GM12878 (cell line): ENCODE results near the gene SYT14. TPM values are rescaled to one million over a fixed set of nuclear protein-coding genes. Genes with fewer than 3 reads are reported as not detected.
"Not testable (repeated sequence)": the region's sequence is repeated elsewhere in the genome, so short reads cannot be mapped to it uniquely, and the experiment has no call there.

ENCODE experiments used
- ATAC-seq: fragments of 200-7000 bp; cut with Tn5 transposase; 3 replicates; pipeline ENCODE4 v1.9.1; 2020; ENCODE audit warnings: mild to moderate bottlenecking, moderate library complexity
- BruUV-seq: library from RNA; stranded (reverse); fragments of 400-500 nt; replicated peaks from 2 replicates; lab custom pipeline; 2021; lab: Mats Ljungman, UMichigan
- CTCF ChIA-PET: fragments of 300-600 bp; sonication (Branson Sonifier 250); formaldehyde crosslinking; extraction: SDS; loops from one replicate; lab custom pipeline; 2021; ENCODE audit warnings: inconsistent platforms; lab: Yijun Ruan, JAX
- POLR2A ChIA-PET: fragments of 350-600 bp; formaldehyde crosslinking; extraction: SDS; loops from one replicate; lab custom pipeline; 2021; ENCODE audit warnings: inconsistent platforms; lab: Charles Lee
- RAD21 ChIA-PET: fragments of 300-600 bp; sonication (Branson Sonifier 250); formaldehyde crosslinking; loops from one replicate; lab custom pipeline; 2023; ENCODE audit warnings: antibody characterized with exemption; ENCODE audit not compliant: unreplicated experiment; lab: Charles Lee
- SMC1A ChIA-PET: fragments of 300-600 bp; sonication (Branson Sonifier 250); formaldehyde crosslinking; loops from one replicate; lab custom pipeline; 2023; ENCODE audit not compliant: unreplicated experiment, uncharacterized antibody; lab: Charles Lee
- DNase-seq: peaks from one replicate; pipeline ENCODE4 v3.0.0-alpha.2; 2011; ENCODE audit warnings: low read depth, low spot score
- FAIRE-seq: peaks from 3 replicates; lab custom pipeline; 2011; peaks lifted over from hg19 to GRCh38; lab: Jason Lieb, UNC
- H2AFZ ChIP-seq: 2 replicates; pipeline ENCODE4 v1.6.0; 2011; ENCODE audit warnings: low read depth, low read length, control low read depth; ENCODE audit not compliant: control insufficient read depth
- H3K27ac ChIP-seq: 2 replicates; pipeline ENCODE4 v1.5.1; 2011; ENCODE audit warnings: control low read depth; ENCODE audit not compliant: control insufficient read depth, insufficient read depth
- H3K27me3 ChIP-seq, 2 experiments: replicated peaks in 1 of 2; 2 replicates each; pipeline versions ENCODE4 v1.6.0 to v1.6.1; 2011; ENCODE audit warnings: low read length in 1 of 2; ENCODE audit not compliant: control insufficient read depth in 2 of 2, insufficient read depth in 2 of 2
- H3K36me3 ChIP-seq, 2 experiments: 2 replicates each; pipeline ENCODE4 v1.5.1; 2011; ENCODE audit warnings: low read length in 1 of 2; ENCODE audit not compliant: control insufficient read depth in 2 of 2, insufficient read depth in 2 of 2
- H3K4me1 ChIP-seq: 2 replicates; pipeline ENCODE4 v1.6.1; 2011; ENCODE audit warnings: mild to moderate bottlenecking, low read length, moderate library complexity, mixed read lengths; ENCODE audit not compliant: control insufficient read depth, insufficient read depth
- H3K4me2 ChIP-seq: 2 replicates; pipeline ENCODE4 v1.6.0; 2011; ENCODE audit warnings: control low read depth; ENCODE audit not compliant: control insufficient read depth, insufficient read depth
- H3K4me3 ChIP-seq: fragments of 200-600 bp; sonication (generic); 2 replicates; pipeline ENCODE4 v1.5.1; 2016
- H3K79me2 ChIP-seq: 2 replicates; pipeline ENCODE4 v1.6.0; 2011; ENCODE audit warnings: low read length; ENCODE audit not compliant: control insufficient read depth, insufficient read depth
- H3K9ac ChIP-seq: 2 replicates; pipeline ENCODE4 v1.8.0; 2011; ENCODE audit warnings: low read length, control low read depth, mixed read lengths; ENCODE audit not compliant: control insufficient read depth, insufficient read depth
- H3K9me3 ChIP-seq: replicated peaks from 3 replicates; pipeline ENCODE4 v1.5.1; 2011; ENCODE audit warnings: mild to moderate bottlenecking, low read length; ENCODE audit not compliant: control insufficient read depth, insufficient read depth
- H4K20me1 ChIP-seq: 2 replicates; pipeline ENCODE4 v1.6.0; 2011; ENCODE audit not compliant: control insufficient read depth, insufficient read depth
- ASH2L ChIP-seq: fragments of 300-600, 200-600 bp; sonication (generic); IDR thresholded peaks from 2 replicates; pipeline ENCODE4 v1.6.1; 2017; ENCODE audit warnings: low read depth, mild to moderate bottlenecking, borderline replicate concordance
- CBX5 ChIP-seq: sonication (generic); IDR thresholded peaks from 2 replicates; pipeline ENCODE4 v1.6.1; 2016; ENCODE audit warnings: low read depth, moderate library complexity, mild to moderate bottlenecking, inconsistent platforms
- CHD1 ChIP-seq: IDR thresholded peaks from 2 replicates; pipeline ENCODE4 v1.6.1; 2012; ENCODE audit warnings: low read depth, low read length, improper control_type of control experiment
- CHD4 ChIP-seq: fragments of 200-600 bp; sonication (generic); IDR thresholded peaks from 2 replicates; pipeline ENCODE4 v1.6.1; 2016; ENCODE audit warnings: mild to moderate bottlenecking
- DPF2 ChIP-seq: fragments of 450-650 bp; IDR thresholded peaks from 2 replicates; pipeline ENCODE4 v1.6.1; 2017; ENCODE audit warnings: mild to moderate bottlenecking
- ETV6 ChIP-seq, 2 experiments: fragments of 450-650 bp in 1 of 2; IDR thresholded peaks in 1 of 2; conservative IDR thresholded peaks in 1 of 2; 2 replicates each; pipeline ENCODE4 v1.6.1; 2014; ENCODE audit warnings: antibody characterized with exemption in 1 of 2, borderline replicate concordance in 1 of 2, low read depth in 1 of 2, mild to moderate bottlenecking in 1 of 2, moderate library complexity in 1 of 2
- EZH2 ChIP-seq: IDR thresholded peaks from 2 replicates; pipeline ENCODE4 v1.6.1; 2012; ENCODE audit warnings: low read depth, mild to moderate bottlenecking, control low read depth, inconsistent platforms, low read length, borderline replicate concordance; ENCODE audit not compliant: control insufficient read depth
- MTA3 ChIP-seq: IDR thresholded peaks from 2 replicates; pipeline ENCODE4 v1.6.1; 2012; ENCODE audit warnings: low read length, inconsistent platforms, borderline replicate concordance
- RUNX3 ChIP-seq: IDR thresholded peaks from 2 replicates; pipeline ENCODE4 v1.6.1; 2012; ENCODE audit warnings: low read length, inconsistent platforms
- SUZ12 ChIP-seq: fragments of 200-600 bp; sonication (generic); IDR thresholded peaks from one replicate; pipeline ENCODE4 v1.6.1; 2018; ENCODE audit warnings: antibody characterized with exemption, mild to moderate bottlenecking; ENCODE audit not compliant: unreplicated experiment
- YBX1 ChIP-seq: fragments of 450-650 bp; IDR thresholded peaks from 2 replicates; pipeline ENCODE4 v1.6.1; 2016; ENCODE audit warnings: antibody characterized with exemption
- ZSCAN29 ChIP-seq: fragments of 450-650 bp; IDR thresholded peaks from 2 replicates; pipeline ENCODE4 v1.6.1; 2017; ENCODE audit warnings: mild to moderate bottlenecking, moderate library complexity
- WGBS: methylation state at CpG from one replicate; pipeline ENCODE4 v1.1.6; 2016; ENCODE audit warnings: low lambda C conversion rate; ENCODE audit not compliant: insufficient replicate concordance, insufficient coverage; ENCODE audit errors: missing lambda C conversion rate; 5-methylcytosine and 5-hydroxymethylcytosine counted together
- in situ Hi-C: fragments of 300-500 bp; cut with MboI; formaldehyde crosslinking; loops from 9 replicates; pipeline ENCODE4 v1.14.3; 2018; ENCODE audit warnings: mixed read lengths
- intact Hi-C: fragments of 100-400 bp; cut with micrococcal nuclease; formaldehyde crosslinking; loops from one replicate; pipeline ENCODE4 v1.14.2; 2022; ENCODE audit not compliant: unreplicated experiment
- polyA plus RNA-seq, 11 experiments: library from polyadenylated mRNA; depleted of rRNA in 4 of 11; unstranded in 6 of 11; stranded (reverse) in 5 of 11; fragments of >200 nt; fragmentation: Nextera tagmentation in 4 of 11; fragmentation: Illumina TruSeq in 1 of 11; extraction: Ambion mirVana in 4 of 11; extraction: Trizol in 1 of 11; gene quantifications; 1 replicate in 1 of 11; 2 replicates in 10 of 11; pipeline versions ENCODE4 v1.2.1 to v1.2.3, GENCODE V29; 2011 to 2016; ENCODE audit warnings: inconsistent platforms in 2 of 11, missing spikeins in 2 of 11, low read depth in 1 of 11
- total RNA-seq, 4 experiments: library from RNA; depleted of rRNA in 3 of 4; stranded (reverse); fragments of >200 nt in 3 of 4; fragmentation: Illumina TruSeq in 1 of 4; extraction: Trizol in 1 of 4; gene quantifications; 2 replicates each; pipeline versions ENCODE4 v1.2.1 to v1.2.3, GENCODE V29; 2013 to 2021
- TF ChIP-seq, protein P1 (sequence below): fragments of 150-350 bp; IDR thresholded peaks from 2 replicates; pipeline ENCODE4 v1.6.1; 2014; ENCODE audit warnings: mild to moderate bottlenecking, low read depth, low read length

The SYT14 gene
- total and polyA plus RNA-seq, 10 of the 15 experiments (the other 5 are each of a cell fraction or from before 2014, with no cell fraction given): under 0.01 TPM; not detected in 9

- no peak for ATAC-seq
- in situ Hi-C loops: no loop called here
- POLR2A ChIA-PET: no interaction called here
Observed at GRCh38 chr1:210195635-210196160, 257.7 kb downstream of the SYT14 start.

GRCh38 chr1:210196266-210196665 lies 258.2 kb downstream of the SYT14 start:
- H2AFZ ChIP-seq, POLR2A ChIA-PET, DNase-seq, intact Hi-C loops, ATAC-seq, H3K4me1 ChIP-seq, in situ Hi-C loops, H3K36me3 ChIP-seq, RAD21 ChIA-PET, H3K9ac ChIP-seq, BruUV-seq, H3K79me2 ChIP-seq, H4K20me1 ChIP-seq, H3K4me3 ChIP-seq, H3K4me2 ChIP-seq, H3K27ac ChIP-seq, SMC1A ChIA-PET, FAIRE-seq, H3K9me3 ChIP-seq, H3K27me3 ChIP-seq: not testable (repeated sequence)
- CTCF ChIA-PET: interaction anchor here (1.6 kb wide), 1 partner anchor 52 kb away, joined by 3 read pairs; no protein-coding TSS in a partner anchor
- WGBS: 82% methylated on average over 5 of the region's 5 CpGs

More at GRCh38 chr1:210195635-210196160, 257.7 kb downstream of the SYT14 start:
- no peaks in the 10 kb centered on the region for H3K36me3 ChIP-seq
- no peaks in the 10 kb centered on the region for H4K20me1 ChIP-seq
- H3K9ac ChIP-seq: no peak overlapping the region
- WGBS: 20% methylated on average over 8 of the region's 8 CpGs
- no peaks in the 10 kb centered on the region for H3K79me2 ChIP-seq
- intact Hi-C loops: no loop called here
- TF ChIP-seq CBX5 (no peak), CHD1 (no peak), CHD4 (no peak), SUZ12 (no peak), RUNX3 (no peak), DPF2 (no peak), YBX1 (no peak), ZSCAN29 (no peak), EZH2 (no peak), ETV6 (conservative IDR thresholded peaks at IDR 0.05 in 1 of 2, IDR thresholded peaks at IDR 0.05 in 1 of 2; ENCODE audit: borderline replicate concordance in 1 of 2, low read depth in 1 of 2) (no peak), ASH2L (no peak), MTA3 (no peak)
- TF ChIP-seq, protein P1, sequence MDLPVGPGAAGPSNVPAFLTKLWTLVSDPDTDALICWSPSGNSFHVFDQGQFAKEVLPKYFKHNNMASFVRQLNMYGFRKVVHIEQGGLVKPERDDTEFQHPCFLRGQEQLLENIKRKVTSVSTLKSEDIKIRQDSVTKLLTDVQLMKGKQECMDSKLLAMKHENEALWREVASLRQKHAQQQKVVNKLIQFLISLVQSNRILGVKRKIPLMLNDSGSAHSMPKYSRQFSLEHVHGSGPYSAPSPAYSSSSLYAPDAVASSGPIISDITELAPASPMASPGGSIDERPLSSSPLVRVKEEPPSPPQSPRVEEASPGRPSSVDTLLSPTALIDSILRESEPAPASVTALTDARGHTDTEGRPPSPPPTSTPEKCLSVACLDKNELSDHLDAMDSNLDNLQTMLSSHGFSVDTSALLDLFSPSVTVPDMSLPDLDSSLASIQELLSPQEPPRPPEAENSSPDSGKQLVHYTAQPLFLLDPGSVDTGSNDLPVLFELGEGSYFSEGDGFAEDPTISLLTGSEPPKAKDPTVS: no peak
- no peak for DNase-seq
- BruUV-seq: no TSS peak
- H3K27ac ChIP-seq: no peak overlapping the region
- no peak overlapping the region for H3K4me3 ChIP-seq
- SMC1A ChIA-PET: no interaction called here
- H3K4me1 ChIP-seq: no peaks in the 10 kb centered on the region
- RAD21 ChIA-PET: no interaction called here
- H3K9me3 ChIP-seq: no peaks in the 10 kb centered on the region; the same call in 2 of the 3 replicates
- no peaks in the 10 kb centered on the region for H3K27me3 ChIP-seq
- CTCF ChIA-PET: no interaction called here
- no peak overlapping the region for H2AFZ ChIP-seq
- H3K4me2 ChIP-seq: no peak overlapping the region
- FAIRE-seq: no peak
